ENCODE results near the gene RALGAPA1.
A peak's percentile ranks its signal among the peaks of the same experiment; 100 is the strongest.
"Not testable (repeated sequence)": the region's sequence is repeated elsewhere in the genome, so short reads cannot be mapped to it uniquely, and the experiment has no call there.

Gene RALGAPA1

GRCh38 chr14:35712466-35712865 is 96.6 kb downstream of the RALGAPA1 start:
- FAIRE-seq: no peak
- no peak for DNase-seq (ENCODE audit: extremely low spot score, insufficient read length, low read depth)

- no peak for FAIRE-seq
- DNase-seq (ENCODE audit: extremely low spot score, insufficient read length, low read depth): no peak
These were observed 101.0 kb downstream of the RALGAPA1 start for GRCh38 chr14:35708062-35708461.

GRCh38 chr14:35705636-35706035 is 103.5 kb downstream of the RALGAPA1 start:
- DNase-seq (ENCODE audit: extremely low spot score, insufficient read length, low read depth) (no peak), FAIRE-seq (no peak)

GRCh38 chr14:35704793-35705493 is 104.2 kb downstream of the RALGAPA1 start:
- DNase-seq (ENCODE audit: extremely low spot score, insufficient read length, low read depth) (no peak), FAIRE-seq (no peak)

GRCh38 chr14:35701531-35701930 is 107.6 kb downstream of the RALGAPA1 start:
- DNase-seq (ENCODE audit: extremely low spot score, insufficient read length, low read depth) (no peak), FAIRE-seq (no peak)

- DNase-seq (ENCODE audit: extremely low spot score, insufficient read length, low read depth) (no peak), FAIRE-seq (no peak)
These were observed 109.2 kb downstream of the RALGAPA1 start for GRCh38 chr14:35699791-35700444.

GRCh38 chr14:35696575-35696974 is 112.5 kb downstream of the RALGAPA1 start:
- FAIRE-seq: no peak
- DNase-seq (ENCODE audit: extremely low spot score, insufficient read length, low read depth): no peak

- FAIRE-seq: no peak
These were observed 113.0 kb downstream of the RALGAPA1 start for GRCh38 chr14:35696119-35696518.

GRCh38 chr14:35695647-35696046 is 113.4 kb downstream of the RALGAPA1 start:
- no peak for FAIRE-seq
- no peak for DNase-seq (ENCODE audit: extremely low spot score, insufficient read length, low read depth)

More at GRCh38 chr14:35696119-35696518, 113.0 kb downstream of the RALGAPA1 start:
- DNase-seq (ENCODE audit: extremely low spot score, insufficient read length, low read depth): no peak

GRCh38 chr14:35695072-35695471 is 114.0 kb downstream of the RALGAPA1 start:
- FAIRE-seq: no peak
- DNase-seq (ENCODE audit: extremely low spot score, insufficient read length, low read depth): no peak

- no peak for DNase-seq (ENCODE audit: extremely low spot score, insufficient read length, low read depth)
- no peak for FAIRE-seq
These were observed 120.1 kb downstream of the RALGAPA1 start for GRCh38 chr14:35689000-35689460.

GRCh38 chr14:35688126-35688826 is 120.8 kb downstream of the RALGAPA1 start:
- DNase-seq (ENCODE audit: extremely low spot score, insufficient read length, low read depth) (no peak), FAIRE-seq (no peak)

GRCh38 chr14:35687335-35687939 is 121.7 kb downstream of the RALGAPA1 start:
- DNase-seq (ENCODE audit: extremely low spot score, insufficient read length, low read depth): peak; percentile 5
- FAIRE-seq: peak; percentile 77

- FAIRE-seq: peak; percentile 86
- DNase-seq (ENCODE audit: extremely low spot score, insufficient read length, low read depth): not testable (repeated sequence)
These were observed 125.4 kb downstream of the RALGAPA1 start for GRCh38 chr14:35683688-35684087.

GRCh38 chr14:35682802-35683201 is 126.3 kb downstream of the RALGAPA1 start:
- FAIRE-seq (no peak), DNase-seq (ENCODE audit: extremely low spot score, insufficient read length, low read depth) (no peak)

- FAIRE-seq (no peak), DNase-seq (ENCODE audit: extremely low spot score, insufficient read length, low read depth) (no peak)
These were observed 130.6 kb downstream of the RALGAPA1 start for GRCh38 chr14:35678403-35679028.

- DNase-seq (ENCODE audit: extremely low spot score, insufficient read length, low read depth) (no peak), FAIRE-seq (no peak)
These were observed 139.3 kb downstream of the RALGAPA1 start for GRCh38 chr14:35669782-35670181.

GRCh38 chr14:35666429-35667043 is 142.6 kb downstream of the RALGAPA1 start:
- no peak for DNase-seq (ENCODE audit: extremely low spot score, insufficient read length, low read depth)
- no peak for FAIRE-seq

GRCh38 chr14:35661875-35662274 is 147.2 kb downstream of the RALGAPA1 start:
- DNase-seq (ENCODE audit: extremely low spot score, insufficient read length, low read depth): no peak
- FAIRE-seq: no peak

GRCh38 chr14:35653045-35653444 is 156.1 kb downstream of the RALGAPA1 start:
- FAIRE-seq (no peak), DNase-seq (ENCODE audit: extremely low spot score, insufficient read length, low read depth) (no peak)

Measured in GM18507 (cell line).